GM18951 (cell line): ENCODE data around the gene ARPP21.

Experiments used
- POLR2A ChIP-seq: IDR thresholded peaks from 4 replicates; pipeline ENCODE4 v1.6.1; 2011; ENCODE audit warnings: mild to moderate bottlenecking; ENCODE audit not compliant: insufficient read length, insufficient read depth; ENCODE audit errors: extremely low read depth
- in situ Hi-C: fragments of 300-500 bp; cut with MboI; formaldehyde crosslinking; loops from one replicate; pipeline ENCODE4 v1.12.0; 2022; ENCODE audit warnings: low sequenced_read_pairs, mixed read lengths, inconsistent platforms; ENCODE audit not compliant: unreplicated experiment

The ARPP21 gene

GRCh38 chr3:35633332-35634124, 5.8 kb upstream of the ARPP21 start:
- TF ChIP-seq POLR2A: no peak
- in situ Hi-C loops: no loop called here

- in situ Hi-C loops: no loop called here
- TF ChIP-seq POLR2A: no peak
Observed at GRCh38 chr3:35635407-35635806, 3.9 kb upstream of the ARPP21 start.

GRCh38 chr3:35635926-35636683, 3.2 kb upstream of the ARPP21 start:
- in situ Hi-C loops: no loop called here

GRCh38 chr3:35638251-35638979, 910 bp upstream of the ARPP21 start:
- in situ Hi-C loops: no loop called here
- TF ChIP-seq POLR2A: no peak

More at GRCh38 chr3:35635926-35636683, 3.2 kb upstream of the ARPP21 start:
- TF ChIP-seq POLR2A: no peak

GRCh38 chr3:35638980-35639253, 408 bp upstream of the ARPP21 start:
- no peak for TF ChIP-seq POLR2A
- in situ Hi-C loops: no loop called here

GRCh38 chr3:35640190-35641165, 1.2 kb downstream of the ARPP21 start:
- no peak for TF ChIP-seq POLR2A
- in situ Hi-C loops: no loop called here

GRCh38 chr3:35641331-35641730, 2.0 kb downstream of the ARPP21 start:
- TF ChIP-seq POLR2A: no peak
- in situ Hi-C loops: no loop called here

GRCh38 chr3:35641920-35642527, 2.7 kb downstream of the ARPP21 start:
- in situ Hi-C loops: no loop called here
- TF ChIP-seq POLR2A: no peak

GRCh38 chr3:35643495-35643894, 4.2 kb downstream of the ARPP21 start:
- in situ Hi-C loops: no loop called here
- TF ChIP-seq POLR2A: no peak

GRCh38 chr3:35644451-35644850, 5.1 kb downstream of the ARPP21 start:
- in situ Hi-C loops: no loop called here
- TF ChIP-seq POLR2A: no peak

GRCh38 chr3:35645189-35645588, 5.9 kb downstream of the ARPP21 start:
- in situ Hi-C loops: no loop called here
- no peak for TF ChIP-seq POLR2A

GRCh38 chr3:35646081-35646480, 6.8 kb downstream of the ARPP21 start:
- in situ Hi-C loops: no loop called here

GRCh38 chr3:35647461-35647860, 8.1 kb downstream of the ARPP21 start:
- in situ Hi-C loops: no loop called here

More at GRCh38 chr3:35646081-35646480, 6.8 kb downstream of the ARPP21 start:
- no peak for TF ChIP-seq POLR2A

More at GRCh38 chr3:35647461-35647860, 8.1 kb downstream of the ARPP21 start:
- TF ChIP-seq POLR2A: no peak
